Measurements from ENCODE around the gene DPM2.

- TF ChIP-seq, protein P1, sequence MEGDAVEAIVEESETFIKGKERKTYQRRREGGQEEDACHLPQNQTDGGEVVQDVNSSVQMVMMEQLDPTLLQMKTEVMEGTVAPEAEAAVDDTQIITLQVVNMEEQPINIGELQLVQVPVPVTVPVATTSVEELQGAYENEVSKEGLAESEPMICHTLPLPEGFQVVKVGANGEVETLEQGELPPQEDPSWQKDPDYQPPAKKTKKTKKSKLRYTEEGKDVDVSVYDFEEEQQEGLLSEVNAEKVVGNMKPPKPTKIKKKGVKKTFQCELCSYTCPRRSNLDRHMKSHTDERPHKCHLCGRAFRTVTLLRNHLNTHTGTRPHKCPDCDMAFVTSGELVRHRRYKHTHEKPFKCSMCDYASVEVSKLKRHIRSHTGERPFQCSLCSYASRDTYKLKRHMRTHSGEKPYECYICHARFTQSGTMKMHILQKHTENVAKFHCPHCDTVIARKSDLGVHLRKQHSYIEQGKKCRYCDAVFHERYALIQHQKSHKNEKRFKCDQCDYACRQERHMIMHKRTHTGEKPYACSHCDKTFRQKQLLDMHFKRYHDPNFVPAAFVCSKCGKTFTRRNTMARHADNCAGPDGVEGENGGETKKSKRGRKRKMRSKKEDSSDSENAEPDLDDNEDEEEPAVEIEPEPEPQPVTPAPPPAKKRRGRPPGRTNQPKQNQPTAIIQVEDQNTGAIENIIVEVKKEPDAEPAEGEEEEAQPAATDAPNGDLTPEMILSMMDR (IDR thresholded peaks at IDR 0.05; ENCODE audit: low read depth, low read length): no peak
- no peak for TF ChIP-seq EZH2phosphoT487 (IDR thresholded peaks at IDR 0.05; ENCODE audit: low read depth)
These were observed 46.2 kb upstream of the DPM2 start for GRCh38 chr9:127983847-127984289.

Measured in OCI-LY3 (cell line).